ENCODE data around the gene ITPR3. TPM values are rescaled to one million over a fixed set of nuclear protein-coding genes. Genes with fewer than 3 reads are reported as not detected.
"Not testable (repeated sequence)": the region's sequence is repeated elsewhere in the genome, so short reads cannot be mapped to it uniquely, and the experiment has no call there.

ITPR3 gene
- total and polyA plus RNA-seq, 10 donors = 9.9 to 95.6 (median 62.1) TPM

GRCh38 chr6:33628401-33628964 is 7.4 kb downstream of the ITPR3 start:
- DNase-seq = no peak
- Histone ChIP-seq H3K27me3 (replicated peaks in 1 of 7) (peaks cover 0 to 6% (median 0%) of the 10 kb centered on the region in 7 donors), H3K27ac (peak overlapping the region in 4 of 8 donors; percentile 7 to 63 (median 46)), H3K4me1 (peaks cover 29 to 90% (median 51%) of the 10 kb centered on the region in 6 donors), H3K9me3 (no peaks in the 10 kb centered on the region), H3K36me3 (peaks cover 0 to 51% (median 0%) of the 10 kb centered on the region in 6 donors), H3K4me3 (no peak overlapping the region)
- WGBS, 5 donors = 75 to 82% (median 78%) methylated on average over 7 of the region's 7 CpGs
- TF ChIP-seq POLR2AphosphoS5 (IDR thresholded peaks at IDR 0.05) (no peak), POLR2A (IDR thresholded peaks at IDR 0.05) (no peak), CTCF (IDR thresholded peaks at IDR 0.05 in 8 of 11, conservative IDR thresholded peaks at IDR 0.05 in 3 of 11) (no peak)
- intact Hi-C loops (cut with DNase I; ENCODE audit: low total_unique reads) = no loop called here

GRCh38 chr6:33630014-33630413 is 8.9 kb downstream of the ITPR3 start:
- H3K9me3 ChIP-seq = no peaks in the 10 kb centered on the region
- TF ChIP-seq CTCF (IDR thresholded peaks at IDR 0.05 in 8 of 11, conservative IDR thresholded peaks at IDR 0.05 in 3 of 11) (no peak), POLR2AphosphoS5 (IDR thresholded peaks at IDR 0.05) (no peak), POLR2A (IDR thresholded peaks at IDR 0.05) (no peak)
- peaks cover 0 to 38% (median 0%) of the 10 kb centered on the region in 6 donors for H3K36me3 ChIP-seq
- no peak for DNase-seq
- H3K4me3 ChIP-seq = no peak overlapping the region
- 81 to 84% (median 82%) methylated on average over 10 of the region's 10 CpGs for WGBS, 5 donors
- peaks cover 0 to 6% (median 0%) of the 10 kb centered on the region in 7 donors for H3K27me3 ChIP-seq (replicated peaks in 1 of 7)
- H3K4me1 ChIP-seq = peaks cover 29 to 89% (median 48%) of the 10 kb centered on the region in 6 donors
- peak overlapping the region in 1 of 8 donors; percentile 15 for H3K27ac ChIP-seq
- intact Hi-C loops (cut with DNase I; ENCODE audit: low total_unique reads) = no loop called here

- intact Hi-C loops (cut with DNase I; ENCODE audit: low total_unique reads); H3K9me3 ChIP-seq; H3K27me3 ChIP-seq (replicated peaks in 1 of 7): not testable (repeated sequence)
These were observed 10.4 kb downstream of the ITPR3 start for GRCh38 chr6:33631521-33631920.

GRCh38 chr6:33631971-33632557 is 10.9 kb downstream of the ITPR3 start:
- Histone ChIP-seq H3K4me1 (peaks cover 28 to 85% (median 45%) of the 10 kb centered on the region in 6 donors), H3K27me3 (replicated peaks in 1 of 7) (peaks cover 0 to 6% (median 0%) of the 10 kb centered on the region in 7 donors), H3K36me3 (peaks cover 0 to 22% (median 0%) of the 10 kb centered on the region in 6 donors), H3K27ac (peak overlapping the region in 5 of 8 donors; percentile 63 to 79 (median 69)), H3K9me3 (no peaks in the 10 kb centered on the region), H3K4me3 (peak overlapping the region in 1 of 8 donors; percentile 72)
- TF ChIP-seq POLR2A (IDR thresholded peaks at IDR 0.05) = no peak
- DNase-seq = no peak
- intact Hi-C loops (cut with DNase I; ENCODE audit: low total_unique reads) = no loop called here
- WGBS, 5 donors = 78 to 90% (median 80%) methylated on average over 4 of the region's 4 CpGs

More at GRCh38 chr6:33631521-33631920, 10.4 kb downstream of the ITPR3 start:
- Histone ChIP-seq H3K4me1 (peaks cover 28 to 89% (median 44%) of the 10 kb centered on the region in 6 donors), H3K36me3 (peaks cover 0 to 27% (median 0%) of the 10 kb centered on the region in 6 donors)
- WGBS, 5 donors = 92 to 95% (median 94%) methylated on average over 13 of the region's 13 CpGs
- not testable (repeated sequence) for H3K27ac ChIP-seq, H3K4me3 ChIP-seq, DNase-seq

GRCh38 chr6:33632558-33633039 is 11.5 kb downstream of the ITPR3 start:
- Histone ChIP-seq H3K4me1 (peaks cover 28 to 81% (median 42%) of the 10 kb centered on the region in 6 donors), H3K27ac (peak overlapping the region in 6 of 8 donors; percentile 51 to 79 (median 67)), H3K27me3 (replicated peaks in 1 of 7) (peaks cover 0 to 6% (median 0%) of the 10 kb centered on the region in 7 donors), H3K4me3 (peak overlapping the region in 2 of 8 donors; percentile 45 to 72), H3K36me3 (peaks cover 0 to 16% (median 0%) of the 10 kb centered on the region in 6 donors), H3K9me3 (no peaks in the 10 kb centered on the region)
- peak; percentile 36 to 75 (median 69) for TF ChIP-seq CTCF (IDR thresholded peaks at IDR 0.05 in 8 of 11, conservative IDR thresholded peaks at IDR 0.05 in 3 of 11)
- peak in 1 of 3 donors; percentile 18 for TF ChIP-seq POLR2AphosphoS5 (IDR thresholded peaks at IDR 0.05)
- TF ChIP-seq POLR2A (IDR thresholded peaks at IDR 0.05) = no peak
- peak; percentile 82 for DNase-seq
- intact Hi-C loops (cut with DNase I; ENCODE audit: low total_unique reads) = no loop called here
- 51 to 73% (median 66%) methylated on average over 3 to 6 of the region's 6 CpGs for WGBS, 5 donors

All from spleen (tissue), 11 donors.